Diencephalon (tissue), 1 donor: ENCODE results near the gene SIN3B. TPM values are rescaled to one million over a fixed set of nuclear protein-coding genes. Genes with fewer than 3 reads are reported as not detected.

Source experiments
- small RNA-seq: library from RNA; depleted of rRNA; stranded (forward); fragments of <200 nt; gene quantifications from one replicate; pipeline ENCODE3, GENCODE V24; 2014
- total RNA-seq: library from RNA; depleted of rRNA; stranded (reverse); fragments of >200 nt; gene quantifications from one replicate; pipeline ENCODE4 v1.2.3, GENCODE V29; 2014

Gene SIN3B, protein sequence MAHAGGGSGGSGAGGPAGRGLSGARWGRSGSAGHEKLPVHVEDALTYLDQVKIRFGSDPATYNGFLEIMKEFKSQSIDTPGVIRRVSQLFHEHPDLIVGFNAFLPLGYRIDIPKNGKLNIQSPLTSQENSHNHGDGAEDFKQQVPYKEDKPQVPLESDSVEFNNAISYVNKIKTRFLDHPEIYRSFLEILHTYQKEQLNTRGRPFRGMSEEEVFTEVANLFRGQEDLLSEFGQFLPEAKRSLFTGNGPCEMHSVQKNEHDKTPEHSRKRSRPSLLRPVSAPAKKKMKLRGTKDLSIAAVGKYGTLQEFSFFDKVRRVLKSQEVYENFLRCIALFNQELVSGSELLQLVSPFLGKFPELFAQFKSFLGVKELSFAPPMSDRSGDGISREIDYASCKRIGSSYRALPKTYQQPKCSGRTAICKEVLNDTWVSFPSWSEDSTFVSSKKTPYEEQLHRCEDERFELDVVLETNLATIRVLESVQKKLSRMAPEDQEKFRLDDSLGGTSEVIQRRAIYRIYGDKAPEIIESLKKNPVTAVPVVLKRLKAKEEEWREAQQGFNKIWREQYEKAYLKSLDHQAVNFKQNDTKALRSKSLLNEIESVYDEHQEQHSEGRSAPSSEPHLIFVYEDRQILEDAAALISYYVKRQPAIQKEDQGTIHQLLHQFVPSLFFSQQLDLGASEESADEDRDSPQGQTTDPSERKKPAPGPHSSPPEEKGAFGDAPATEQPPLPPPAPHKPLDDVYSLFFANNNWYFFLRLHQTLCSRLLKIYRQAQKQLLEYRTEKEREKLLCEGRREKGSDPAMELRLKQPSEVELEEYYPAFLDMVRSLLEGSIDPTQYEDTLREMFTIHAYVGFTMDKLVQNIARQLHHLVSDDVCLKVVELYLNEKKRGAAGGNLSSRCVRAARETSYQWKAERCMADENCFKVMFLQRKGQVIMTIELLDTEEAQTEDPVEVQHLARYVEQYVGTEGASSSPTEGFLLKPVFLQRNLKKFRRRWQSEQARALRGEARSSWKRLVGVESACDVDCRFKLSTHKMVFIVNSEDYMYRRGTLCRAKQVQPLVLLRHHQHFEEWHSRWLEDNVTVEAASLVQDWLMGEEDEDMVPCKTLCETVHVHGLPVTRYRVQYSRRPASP
- total RNA-seq: 52.6 TPM

DNA sequence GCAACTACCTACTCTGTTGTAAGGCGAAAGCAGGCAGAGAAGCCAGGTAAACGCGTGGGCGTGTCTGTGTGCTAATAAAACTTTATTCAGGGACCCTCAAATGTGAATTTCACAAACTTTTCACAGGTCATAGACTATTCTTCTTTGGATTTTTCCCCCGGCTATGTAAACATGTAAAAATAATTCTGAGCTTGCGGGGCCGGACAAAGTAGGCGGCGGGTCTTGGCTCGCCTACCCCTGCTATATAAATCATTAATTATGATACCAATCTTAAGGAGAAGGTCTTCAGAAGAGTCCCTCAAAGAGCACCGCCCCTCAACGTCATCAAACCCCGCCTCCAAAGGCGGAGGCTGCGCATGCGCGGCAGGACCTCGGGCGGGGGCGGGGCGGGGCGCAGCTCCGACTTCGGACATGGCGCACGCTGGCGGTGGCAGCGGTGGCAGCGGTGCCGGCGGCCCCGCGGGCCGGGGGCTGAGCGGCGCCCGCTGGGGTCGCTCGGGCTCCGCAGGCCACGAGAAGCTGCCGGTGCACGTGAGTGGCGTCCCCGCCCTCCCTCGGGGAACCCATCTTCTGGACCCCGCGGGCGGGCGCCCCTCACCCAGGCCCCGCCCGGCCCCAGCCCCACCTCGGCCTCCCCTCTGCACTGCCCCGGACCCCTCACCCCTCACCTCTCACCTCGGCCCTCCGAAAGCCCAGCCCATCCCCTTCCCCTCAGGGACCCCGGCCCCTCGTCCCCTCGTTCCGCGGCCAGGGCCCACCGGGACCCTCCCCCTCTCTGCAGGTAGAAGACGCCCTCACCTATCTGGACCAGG, at the start of gene SIN3B:
Gene SIN3B (plus strand): TSS at position 389 of the 812 bp plus-strand sequence. CDS start 23 bp downstream, at position 412.

DNA sequence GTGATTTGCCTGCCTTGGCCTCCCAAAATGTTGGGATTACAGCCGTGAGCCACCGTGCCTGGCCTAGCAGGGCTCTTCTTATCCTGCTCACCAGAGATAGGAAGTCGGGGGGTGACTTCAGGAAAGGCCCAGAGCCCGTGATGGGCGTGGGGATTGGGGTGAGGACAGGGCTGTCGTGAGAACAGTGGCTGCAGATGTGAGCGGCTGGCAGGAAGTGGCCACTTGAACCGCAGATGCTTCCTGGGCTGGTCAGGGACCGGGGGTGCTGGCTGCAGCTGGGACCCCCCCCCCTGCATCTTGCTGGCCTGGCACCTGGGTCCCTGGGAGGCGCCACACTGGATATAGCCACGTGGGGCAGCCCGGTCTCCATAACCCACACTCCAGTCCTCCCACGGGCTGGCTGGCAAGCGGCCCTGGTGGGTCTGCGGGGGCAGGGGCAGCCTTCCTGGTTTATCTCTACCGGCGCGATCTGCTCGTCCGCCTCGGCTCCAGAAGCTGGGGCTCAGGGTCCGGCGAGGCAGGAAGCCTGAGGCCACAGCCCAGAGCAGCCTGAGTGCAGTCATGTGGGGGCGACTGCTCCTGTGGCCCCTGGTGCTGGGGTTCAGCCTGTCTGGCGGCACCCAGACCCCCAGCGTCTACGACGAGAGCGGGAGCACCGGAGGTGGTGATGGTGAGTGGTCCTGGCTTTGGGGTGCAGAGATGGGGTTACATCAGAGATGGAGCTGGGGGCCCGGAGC, 59.6 kb downstream of the SIN3B start, which contains the start of gene F2RL3:
Gene F2RL3 (plus strand): TSS at position 371 of the 737 bp plus-strand sequence. CDS start 191 bp downstream, at position 562.

Small RNA genes within 50 kb of the gene (small RNA-seq; reads per million reads assigned to genes)
- gene AC008737.3 (not detected), gene RN7SL823P (not detected), gene RN7SL835P (not detected)

Other genes with a start within 250 kb of the SIN3B start
- 4.4 TPM for gene MED26, start 201.2 kb upstream of the SIN3B start, total RNA-seq
- gene SMIM7, start 169.3 kb upstream of the SIN3B start, total RNA-seq: 63.7 TPM
- gene TMEM38A, start 168.3 kb upstream of the SIN3B start, total RNA-seq: 18.0 TPM
- 4.8 TPM for gene NWD1, start 109.6 kb upstream of the SIN3B start, total RNA-seq
- 0.23 TPM for gene F2RL3, start 59.6 kb downstream of the SIN3B start, total RNA-seq
- gene CPAMD8, start 197.4 kb downstream of the SIN3B start, total RNA-seq: 8.5 TPM
- 3.2 TPM for gene HAUS8, start 246.1 kb downstream of the SIN3B start, total RNA-seq
- gene MYO9B, start 246.4 kb downstream of the SIN3B start, total RNA-seq: 22.1 TPM